Measurements from ENCODE around the gene WASF2. TPM values are rescaled to one million over a fixed set of nuclear protein-coding genes. Genes with fewer than 3 reads are reported as not detected.

The WASF2 gene
- total RNA-seq, 2 donors from 2014 or later, result 28.0 to 36.1 TPM

DNA sequence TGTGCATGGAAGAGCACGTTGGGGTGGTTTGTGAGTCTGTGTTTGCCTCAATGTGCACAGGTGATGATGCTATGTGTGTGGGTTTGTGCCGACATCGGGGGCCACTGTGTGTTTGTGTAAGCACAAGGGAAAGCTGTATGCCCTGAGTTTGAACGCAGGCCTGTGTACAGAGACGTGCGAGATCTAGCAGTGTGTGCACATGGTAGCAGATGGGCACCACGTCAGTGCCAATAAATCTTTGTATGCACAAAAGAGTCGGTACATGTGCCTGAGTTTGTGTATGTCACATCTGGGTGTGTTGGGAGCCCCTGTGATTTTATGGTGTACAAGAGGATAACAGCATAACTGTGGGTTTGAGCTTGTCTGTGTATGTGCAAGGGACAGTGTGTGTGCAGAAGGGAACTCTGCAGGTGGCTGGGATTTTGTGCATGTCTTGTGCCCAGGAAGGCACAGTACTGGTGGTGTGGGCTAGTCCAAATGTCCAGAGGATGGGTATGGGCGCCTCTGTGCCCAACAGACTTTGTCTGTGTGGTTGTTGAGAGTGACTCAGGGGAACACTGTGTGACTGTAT lies 32.0 kb upstream of the WASF2 start:
- no peak for DNase-seq
- Histone ChIP-seq H3K9me3 (no peaks in the 10 kb centered on the region), H3K4me1 (peaks cover 18% of the 10 kb centered on the region), H3K4me3 (no peak overlapping the region), H3K36me3 (replicated peaks in 1 of 2; ENCODE audit: insufficient read depth in 1 of 2, low read depth in 2 of 2) (no peaks in the 10 kb centered on the region), H3K27me3 (no peaks in the 10 kb centered on the region), H3K27ac (no peak overlapping the region)
- intact Hi-C loops (cut with DNase I), result no loop called here
- no peak for ATAC-seq
- TF ChIP-seq, protein P1, sequence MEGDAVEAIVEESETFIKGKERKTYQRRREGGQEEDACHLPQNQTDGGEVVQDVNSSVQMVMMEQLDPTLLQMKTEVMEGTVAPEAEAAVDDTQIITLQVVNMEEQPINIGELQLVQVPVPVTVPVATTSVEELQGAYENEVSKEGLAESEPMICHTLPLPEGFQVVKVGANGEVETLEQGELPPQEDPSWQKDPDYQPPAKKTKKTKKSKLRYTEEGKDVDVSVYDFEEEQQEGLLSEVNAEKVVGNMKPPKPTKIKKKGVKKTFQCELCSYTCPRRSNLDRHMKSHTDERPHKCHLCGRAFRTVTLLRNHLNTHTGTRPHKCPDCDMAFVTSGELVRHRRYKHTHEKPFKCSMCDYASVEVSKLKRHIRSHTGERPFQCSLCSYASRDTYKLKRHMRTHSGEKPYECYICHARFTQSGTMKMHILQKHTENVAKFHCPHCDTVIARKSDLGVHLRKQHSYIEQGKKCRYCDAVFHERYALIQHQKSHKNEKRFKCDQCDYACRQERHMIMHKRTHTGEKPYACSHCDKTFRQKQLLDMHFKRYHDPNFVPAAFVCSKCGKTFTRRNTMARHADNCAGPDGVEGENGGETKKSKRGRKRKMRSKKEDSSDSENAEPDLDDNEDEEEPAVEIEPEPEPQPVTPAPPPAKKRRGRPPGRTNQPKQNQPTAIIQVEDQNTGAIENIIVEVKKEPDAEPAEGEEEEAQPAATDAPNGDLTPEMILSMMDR (IDR thresholded peaks at IDR 0.05), result no peak
- no peak for TF ChIP-seq POLR2A (IDR thresholded peaks at IDR 0.05)
- 54 to 71% methylated on average over 9 of the region's 9 CpGs for WGBS, 2 donors

DNA sequence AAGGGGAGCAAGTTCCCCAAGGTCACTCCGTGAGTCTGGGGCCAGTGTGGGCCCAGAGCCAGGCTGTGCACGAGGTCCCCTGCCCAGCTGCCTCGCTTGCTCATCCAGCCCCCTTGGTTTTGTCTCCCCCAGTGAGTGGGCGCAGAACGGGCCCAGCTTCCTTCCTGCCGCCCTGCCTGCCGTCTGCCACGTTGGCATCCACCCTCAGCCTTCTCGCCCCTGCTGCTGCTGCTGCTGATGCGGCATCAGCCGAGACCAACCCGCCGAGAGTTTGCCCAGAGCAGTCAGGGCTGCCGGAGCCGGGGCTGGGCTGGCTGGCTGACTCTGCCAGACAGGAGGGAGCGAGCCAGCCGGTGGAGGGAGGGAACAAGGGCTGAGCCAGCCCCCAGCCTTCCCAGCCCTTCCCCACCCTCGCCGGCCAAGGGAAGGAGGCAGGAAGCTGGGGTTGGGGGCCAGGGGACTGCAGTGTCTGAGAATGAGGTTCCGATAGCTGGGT lies 31.4 kb upstream of the WASF2 start:
- H3K4me1 ChIP-seq, result peaks cover 18% of the 10 kb centered on the region
- no peak for ATAC-seq

DNA sequence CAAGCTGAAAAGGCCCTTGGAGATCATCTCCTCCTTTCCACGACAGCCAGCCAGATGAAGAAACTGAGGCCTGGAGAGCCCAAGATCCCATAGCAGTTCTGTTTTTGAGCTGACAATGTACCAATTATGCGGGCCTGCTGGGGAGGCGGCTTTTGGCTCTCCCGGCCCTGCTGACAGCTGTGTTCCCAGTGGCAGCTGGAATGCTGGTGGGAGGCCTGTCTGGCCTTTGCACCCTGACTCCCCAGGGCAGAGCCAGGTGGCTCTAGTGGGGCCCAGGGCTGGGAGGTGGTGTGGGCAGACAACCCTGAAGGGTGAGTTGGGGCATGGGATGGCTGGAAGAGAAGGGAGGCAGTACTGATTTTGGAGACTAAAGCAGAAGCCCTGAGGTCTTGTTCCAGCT lies 30.7 kb upstream of the WASF2 start:
- ATAC-seq (no peak), DNase-seq (no peak)
- Histone ChIP-seq H3K4me3 (no peak overlapping the region), H3K9me3 (no peaks in the 10 kb centered on the region), H3K27ac (no peak overlapping the region), H3K4me1 (peaks cover 18% of the 10 kb centered on the region), H3K27me3 (no peaks in the 10 kb centered on the region), H3K36me3 (replicated peaks in 1 of 2; ENCODE audit: insufficient read depth in 1 of 2, low read depth in 2 of 2) (no peaks in the 10 kb centered on the region)
- no peak for TF ChIP-seq POLR2A (IDR thresholded peaks at IDR 0.05)
- TF ChIP-seq, protein P1 (IDR thresholded peaks at IDR 0.05), result no peak
- intact Hi-C loops (cut with DNase I), result no loop called here
- WGBS, 2 donors, result 63% methylated on average over 4 of the region's 4 CpGs; no CpG with 5 or more reads in 1 of the 2 donors

More for the DNA sequence above, 31.4 kb upstream of the WASF2 start:
- peak overlapping the region in 1 of 4 donors; percentile 25 for H3K27ac ChIP-seq
- intact Hi-C loops (cut with DNase I), result no loop called here
- no peaks in the 10 kb centered on the region for H3K27me3 ChIP-seq
- WGBS, 2 donors, result 54% methylated on average over 17 of the region's 20 CpGs; no CpG with 5 or more reads in 1 of the 2 donors
- H3K36me3 ChIP-seq (replicated peaks in 1 of 2; ENCODE audit: insufficient read depth in 1 of 2, low read depth in 2 of 2), result no peaks in the 10 kb centered on the region
- no peaks in the 10 kb centered on the region for H3K9me3 ChIP-seq
- no peak for DNase-seq
- TF ChIP-seq, protein P1 (IDR thresholded peaks at IDR 0.05), result no peak
- no peak for TF ChIP-seq POLR2A (IDR thresholded peaks at IDR 0.05)
- H3K4me3 ChIP-seq, result no peak overlapping the region

DNA sequence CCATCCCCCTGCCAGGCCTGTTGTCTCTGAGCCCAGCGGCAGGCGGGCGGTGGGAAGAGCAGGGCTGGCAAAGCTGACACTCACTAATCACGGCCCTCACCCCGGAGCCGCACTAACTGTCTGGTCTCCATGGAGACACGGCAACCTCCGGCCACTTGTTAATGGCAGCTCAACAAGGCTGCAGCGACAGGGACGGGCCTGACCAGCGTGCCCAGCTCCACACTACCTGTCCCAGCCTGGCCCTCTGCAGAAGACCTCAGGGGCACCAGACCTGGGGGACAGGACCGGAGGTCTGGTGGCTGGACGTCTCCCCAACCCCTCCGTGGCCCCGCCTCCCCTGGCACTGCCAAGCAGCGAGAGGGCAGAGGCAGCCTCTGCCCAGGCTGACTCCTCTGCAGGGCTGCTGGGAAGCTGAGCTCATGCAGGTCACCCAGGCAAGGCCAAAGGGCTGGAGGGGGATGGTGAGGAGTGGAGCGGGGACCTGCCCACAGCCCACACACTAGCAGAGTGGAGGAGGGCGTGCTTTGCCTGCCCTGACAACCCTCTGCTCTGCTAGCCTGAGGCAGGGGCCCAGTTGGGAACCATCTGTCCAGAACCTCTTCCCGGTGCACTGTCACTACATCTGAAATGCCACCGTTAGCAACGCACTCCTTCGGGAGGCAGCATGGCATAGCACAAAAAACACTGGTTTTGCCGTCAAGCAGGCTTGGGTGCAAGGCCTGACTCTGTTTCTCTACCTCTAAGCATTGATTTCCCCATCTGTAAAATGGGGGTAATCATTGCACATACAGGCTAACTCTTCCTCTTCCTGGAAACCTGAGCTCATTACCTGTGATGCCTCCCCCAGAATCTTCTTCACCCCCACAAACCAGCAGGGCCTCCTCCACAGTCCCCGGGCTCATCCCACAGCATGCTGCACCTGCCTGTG lies 29.6 kb upstream of the WASF2 start:
- H3K9me3 ChIP-seq, result no peaks in the 10 kb centered on the region
- DNase-seq, result peak in 3 of 4 donors; percentile 40 to 46 (median 44)
- peak overlapping the region in 2 of 4 donors; percentile 17 to 21 for H3K27ac ChIP-seq
- WGBS, 2 donors, result 63 to 81% methylated on average over 9 to 21 of the region's 24 CpGs
- intact Hi-C loops (cut with DNase I), result no loop called here
- H3K4me3 ChIP-seq, result no peak overlapping the region
- no peaks in the 10 kb centered on the region for H3K36me3 ChIP-seq (replicated peaks in 1 of 2; ENCODE audit: insufficient read depth in 1 of 2, low read depth in 2 of 2)
- ATAC-seq, result peak; percentile 41
- H3K27me3 ChIP-seq, result no peaks in the 10 kb centered on the region
- TF ChIP-seq, protein P1 (IDR thresholded peaks at IDR 0.05), result no peak
- TF ChIP-seq POLR2A (IDR thresholded peaks at IDR 0.05), result no peak
- peaks cover 18% of the 10 kb centered on the region for H3K4me1 ChIP-seq

Measured in body of pancreas (tissue), 4 donors.